ENCODE measurements around the gene CXCL14. TPM values are rescaled to one million over a fixed set of nuclear protein-coding genes. Genes with fewer than 3 reads are reported as not detected.
A peak's percentile ranks its signal among the peaks of the same experiment; 100 is the strongest.

The CXCL14 gene
- total RNA-seq, 1 experiment from 2014 or later: not detected

GRCh38 chr5:135551593-135552447, 27.0 kb downstream of the CXCL14 start:
- no peak for TF ChIP-seq FOSL1 (IDR thresholded peaks at IDR 0.05; ENCODE audit: low read depth)
- TF ChIP-seq CTCF (IDR thresholded peaks at IDR 0.05 in 2 of 3, conservative IDR thresholded peaks at IDR 0.05 in 1 of 3; ENCODE audit: borderline replicate concordance in 1 of 3, insufficient read depth in 1 of 3, low read depth in 2 of 3, low read length in 2 of 3): peak; percentile 85 to 92 (median 92)
- no peak for TF ChIP-seq EZH2phosphoT487 (IDR thresholded peaks at IDR 0.05; ENCODE audit: borderline replicate concordance)
- TF ChIP-seq TCF7L2 (IDR thresholded peaks at IDR 0.05; ENCODE audit: borderline replicate concordance, extremely low read depth, insufficient read depth, insufficient read length): peak; percentile 24
- no peak for TF ChIP-seq POLR2A (IDR thresholded peaks at IDR 0.05; ENCODE audit: borderline replicate concordance, extremely low read depth, insufficient read depth, insufficient read length)
- no peak for TF ChIP-seq ZFX (IDR thresholded peaks at IDR 0.05)
- TF ChIP-seq CEBPB (IDR thresholded peaks at IDR 0.05; ENCODE audit: low read depth): no peak
- peak; percentile 94 for TF ChIP-seq RAD21 (IDR thresholded peaks at IDR 0.05; ENCODE audit: low read depth)
- TF ChIP-seq SP1 (IDR thresholded peaks at IDR 0.05; ENCODE audit: low read depth): no peak
- Histone ChIP-seq H3K9me3 (ENCODE audit: control insufficient read depth in 1 of 2, insufficient read depth in 1 of 2, low read depth in 1 of 2, low read length in 2 of 2) (no peaks in the 10 kb centered on the region), H3K27ac (ENCODE audit: low read depth, low read length) (no peak overlapping the region), H3K36me3 (ENCODE audit: control insufficient read depth in 1 of 2, insufficient read depth in 2 of 2, low read length in 2 of 2) (no peaks in the 10 kb centered on the region), H3K4me2 (ENCODE audit: low read length) (no peak overlapping the region), H4K20me1 (ENCODE audit: insufficient read depth) (no peaks in the 10 kb centered on the region), H3K9me2 (ENCODE audit: insufficient read depth) (no peaks in the 10 kb centered on the region), H2AFZ (ENCODE audit: low read depth, low read length, poor library complexity, severe bottlenecking) (no peak overlapping the region), H3K27me3 (ENCODE audit: insufficient read depth, low read length) (peaks cover 11% of the 10 kb centered on the region; the same call in 1 of the 2 replicates), H3K4me3 (replicated peaks in 1 of 2; ENCODE audit: low read depth in 1 of 2, low read length in 2 of 2) (no peak overlapping the region), H3K9ac (ENCODE audit: low read length) (no peak overlapping the region), H3K4me1 (ENCODE audit: control insufficient read depth in 1 of 2, insufficient read depth in 2 of 2, low read length in 2 of 2) (peaks cover 8% of the 10 kb centered on the region in 2 experiments), H3K79me2 (ENCODE audit: insufficient read depth, low read length) (no peaks in the 10 kb centered on the region)
- intact Hi-C loops (cut with micrococcal nuclease): loop anchor here (1.0 to 2.0 kb wide), 4 partner anchors 19 to 177 kb away; no protein-coding TSS in a partner anchor
- RAD21 ChIA-PET (ENCODE audit: low non-redundant PET in 1 of 2, low total read pairs in 2 of 2, uncharacterized antibody in 2 of 2, unreplicated experiment in 2 of 2): interaction anchor here (1.2 to 2.1 kb wide), 8 partner anchors 14 to 94 kb away, joined by 3 to 17 read pairs (median 5); no protein-coding TSS in a partner anchor
- no TSS peak for BruUV-seq (replicated peaks)
- CTCF ChIA-PET: interaction anchor here (0.9 to 11.5 kb wide), 13 partner anchors 9 to 330 kb away, joined by 3 to 476 read pairs (median 4); no protein-coding TSS in a partner anchor
- DNase-seq (ENCODE audit: low read depth, low spot score): peak; percentile 69
- POLR2A ChIA-PET: interaction anchor here (1.0 kb wide), 1 partner anchor 86 kb away, joined by 11 read pairs; no protein-coding TSS in a partner anchor
- peak; percentile 85 for ATAC-seq
